HepG2 (cell line): ENCODE data around the gene CLDN7. TPM values are rescaled to one million over a fixed set of nuclear protein-coding genes. Genes with fewer than 3 reads are reported as not detected.

Experiments used
- ARNT2 ChIP-seq: sonication (generic); formaldehyde crosslinking; IDR thresholded peaks from 2 replicates; pipeline ENCODE4 v1.8.0; 2022; ENCODE audit warnings: mild to moderate bottlenecking, low read depth, missing genetic modification reagents, moderate library complexity
- CBX1 ChIP-seq: IDR thresholded peaks from one replicate; pipeline ENCODE4 v1.6.1; 2016; ENCODE audit warnings: antibody characterized with exemption, low read depth
- GABPB1 ChIP-seq: IDR thresholded peaks from 2 replicates; pipeline ENCODE4 v1.6.1; 2016; ENCODE audit warnings: mild to moderate bottlenecking, missing genetic modification reagents, moderate library complexity, missing compliant biosample characterization
- KLF16 ChIP-seq, 2 experiments: sonication (generic) in 1 of 2; formaldehyde crosslinking in 1 of 2; IDR thresholded peaks; 2 replicates each; pipeline versions ENCODE4 v1.6.1 to v1.8.0; 2016 to 2023; ENCODE audit warnings: missing genetic modification reagents in 2 of 2, missing compliant biosample characterization in 1 of 2
- NONO ChIP-seq, 2 experiments: fragments of 450-650 bp in 1 of 2; sonication (generic) in 1 of 2; formaldehyde crosslinking in 1 of 2; IDR thresholded peaks in 1 of 2; conservative IDR thresholded peaks in 1 of 2; 2 replicates each; pipeline versions ENCODE4 v1.6.1 to v1.8.0; 2017 to 2022; ENCODE audit warnings: mild to moderate bottlenecking in 1 of 2, missing genetic modification reagents in 1 of 2, moderate library complexity in 1 of 2
- POLR2A ChIP-seq, 2 experiments: IDR thresholded peaks; 2 replicates each; pipeline ENCODE4 v1.6.1; 2011; ENCODE audit warnings: low read depth in 2 of 2, low read length in 2 of 2, mild to moderate bottlenecking in 1 of 2, moderate library complexity in 1 of 2; ENCODE audit not compliant: insufficient read depth in 1 of 2
- PRPF4 ChIP-seq: fragments of 200-400 bp; formaldehyde crosslinking; IDR thresholded peaks from 2 replicates; pipeline ENCODE4 v1.6.1; 2016; ENCODE audit warnings: low read length, low read depth; ENCODE audit not compliant: poor library complexity, severe bottlenecking
- RBFOX2 ChIP-seq: fragments of 200-400 bp; formaldehyde crosslinking; IDR thresholded peaks from 2 replicates; pipeline ENCODE4 v1.6.1; 2017; ENCODE audit warnings: low read depth, mild to moderate bottlenecking, low read length
- SIN3A ChIP-seq: IDR thresholded peaks from 2 replicates; pipeline ENCODE4 v1.6.1; 2011; ENCODE audit warnings: low read depth, mild to moderate bottlenecking, control low read depth, low read length, borderline replicate concordance
- TAF1 ChIP-seq: sonication (generic); formaldehyde crosslinking; IDR thresholded peaks from 2 replicates; pipeline ENCODE4 v1.4.0; 2020; ENCODE audit warnings: missing genetic modification reagents
- TFAP4 ChIP-seq: sonication (generic); IDR thresholded peaks from 2 replicates; pipeline ENCODE4 v1.6.1; 2016; ENCODE audit warnings: low read depth, borderline replicate concordance
- XBP1 ChIP-seq: sonication (generic); formaldehyde crosslinking; IDR thresholded peaks from 2 replicates; pipeline ENCODE4 v1.5.0; 2020; ENCODE audit warnings: missing genetic modification reagents
- ZBTB7A ChIP-seq: sonication (generic); formaldehyde crosslinking; IDR thresholded peaks from 2 replicates; pipeline ENCODE4 v1.8.0; 2022; ENCODE audit warnings: mild to moderate bottlenecking, missing genetic modification reagents
- ZFP91 ChIP-seq: sonication (generic); formaldehyde crosslinking; IDR thresholded peaks from 2 replicates; pipeline ENCODE4 v1.9.0; 2022; ENCODE audit warnings: missing genetic modification reagents, mild to moderate bottlenecking, borderline replicate concordance
- ZFX ChIP-seq: sonication (generic); formaldehyde crosslinking; IDR thresholded peaks from 2 replicates; pipeline ENCODE4 v1.4.0; 2020; ENCODE audit warnings: mild to moderate bottlenecking, low read depth, missing genetic modification reagents, moderate library complexity
- ZNF280B ChIP-seq: sonication (generic); formaldehyde crosslinking; IDR thresholded peaks from 2 replicates; pipeline ENCODE4 v1.5.0; 2020; ENCODE audit warnings: missing genetic modification reagents, mild to moderate bottlenecking, borderline replicate concordance
- ZNF589 ChIP-seq: sonication (generic); formaldehyde crosslinking; conservative IDR thresholded peaks from 2 replicates; pipeline ENCODE4 v1.8.0; 2022; ENCODE audit warnings: mild to moderate bottlenecking, moderate library complexity, missing genetic modification reagents
- ZNF891 ChIP-seq: sonication (generic); formaldehyde crosslinking; IDR thresholded peaks from 2 replicates; pipeline ENCODE4 v1.5.0; 2020; ENCODE audit warnings: mild to moderate bottlenecking, missing genetic modification reagents
- polyA plus RNA-seq, 8 experiments: library from polyadenylated mRNA; depleted of rRNA in 3 of 8; stranded (reverse) in 7 of 8; unstranded in 1 of 8; fragments of >200 nt; fragmentation: Illumina TruSeq in 4 of 8; extraction: Trizol in 4 of 8; gene quantifications; 2 replicates each; pipeline versions ENCODE4 v1.2.1 to v1.2.3, GENCODE V29; 2011 to 2016; ENCODE audit warnings: low read depth in 4 of 8, missing spikeins in 1 of 8, mixed read lengths in 1 of 8; ENCODE audit not compliant: insufficient read depth in 1 of 8
- total RNA-seq, 5 experiments: library from RNA; depleted of rRNA; stranded (reverse); fragments of >200 nt; fragmentation: Illumina TruSeq; extraction: Trizol; gene quantifications; 2 replicates each; pipeline ENCODE4 v1.2.3, GENCODE V29; 2016; ENCODE audit warnings: low read depth in 1 of 5
- TF ChIP-seq, protein P1 (sequence below): IDR thresholded peaks from 2 replicates; pipeline ENCODE4 v1.6.1; 2016; ENCODE audit warnings: control low read depth
- TF ChIP-seq, protein P2 (sequence below): sonication (generic); formaldehyde crosslinking; IDR thresholded peaks from 2 replicates; pipeline ENCODE4 v1.4.0; 2020; ENCODE audit warnings: missing genetic modification reagents, borderline replicate concordance

Gene CLDN7
- total and polyA plus RNA-seq, 2 of the 13 experiments (the other 11 are each of a cell fraction or from before 2014, with no cell fraction given) = not detected

GRCh38 chr17:7237761-7238419 is 24.4 kb downstream of the CLDN7 start (continued):
- TF ChIP-seq ZNF589 = no peak
- TF ChIP-seq RBFOX2 = peak; percentile 94
- peak; percentile 66 for TF ChIP-seq ZFX
- TF ChIP-seq, protein P1, sequence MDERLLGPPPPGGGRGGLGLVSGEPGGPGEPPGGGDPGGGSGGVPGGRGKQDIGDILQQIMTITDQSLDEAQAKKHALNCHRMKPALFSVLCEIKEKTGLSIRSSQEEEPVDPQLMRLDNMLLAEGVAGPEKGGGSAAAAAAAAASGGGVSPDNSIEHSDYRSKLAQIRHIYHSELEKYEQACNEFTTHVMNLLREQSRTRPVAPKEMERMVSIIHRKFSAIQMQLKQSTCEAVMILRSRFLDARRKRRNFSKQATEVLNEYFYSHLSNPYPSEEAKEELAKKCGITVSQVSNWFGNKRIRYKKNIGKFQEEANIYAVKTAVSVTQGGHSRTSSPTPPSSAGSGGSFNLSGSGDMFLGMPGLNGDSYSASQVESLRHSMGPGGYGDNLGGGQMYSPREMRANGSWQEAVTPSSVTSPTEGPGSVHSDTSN (CRISPR knock-in tag) = no peak
- peak; percentile 37 for TF ChIP-seq CBX1
- peak; percentile 87 for TF ChIP-seq PRPF4
- peak; percentile 70; the same call in 1 of the 2 replicates for TF ChIP-seq GABPB1 (CRISPR knock-in tag)
- TF ChIP-seq NONO (IDR thresholded peaks at IDR 0.05) = no peak
- TF ChIP-seq NONO (CRISPR knock-in tag; conservative IDR thresholded peaks at IDR 0.05) = 0 out of 2 replicates have a peak, but pooled peaks have one; percentile 25
- 0 out of 2 replicates have a peak, but pooled peaks have one; percentile 29 for TF ChIP-seq ARNT2 (CRISPR knock-in tag)
- 0 out of 4 replicates have a peak, but pooled peaks of 1 of the 2 experiments have one; percentile 45 for TF ChIP-seq KLF16 (CRISPR knock-in tag; IDR thresholded peaks at IDR 0.05)
- TF ChIP-seq TFAP4 = peak; percentile 61; the same call in 1 of the 2 replicates
- 0 out of 2 replicates have a peak, but pooled peaks have one; percentile 36 for TF ChIP-seq ZFP91 (CRISPR knock-in tag)
- TF ChIP-seq ZBTB7A (CRISPR knock-in tag) = no peak
- 0 out of 2 replicates have a peak, but pooled peaks have one; percentile 19 for TF ChIP-seq ZNF280B
- TF ChIP-seq XBP1 (CRISPR knock-in tag) = no peak
- TF ChIP-seq POLR2A (IDR thresholded peaks at IDR 0.05; ENCODE audit: insufficient read depth in 1 of 2, low read depth in 2 of 2, low read length in 2 of 2) = peak; percentile 39 to 59; a peak in 3 of 4 replicates
- peak; percentile 25; the same call in 1 of the 2 replicates for TF ChIP-seq TAF1 (CRISPR knock-in tag)
- peak; percentile 72; the same call in 1 of the 2 replicates for TF ChIP-seq SIN3A
- TF ChIP-seq ZNF891 (CRISPR knock-in tag) = no peak
- TF ChIP-seq, protein P2, sequence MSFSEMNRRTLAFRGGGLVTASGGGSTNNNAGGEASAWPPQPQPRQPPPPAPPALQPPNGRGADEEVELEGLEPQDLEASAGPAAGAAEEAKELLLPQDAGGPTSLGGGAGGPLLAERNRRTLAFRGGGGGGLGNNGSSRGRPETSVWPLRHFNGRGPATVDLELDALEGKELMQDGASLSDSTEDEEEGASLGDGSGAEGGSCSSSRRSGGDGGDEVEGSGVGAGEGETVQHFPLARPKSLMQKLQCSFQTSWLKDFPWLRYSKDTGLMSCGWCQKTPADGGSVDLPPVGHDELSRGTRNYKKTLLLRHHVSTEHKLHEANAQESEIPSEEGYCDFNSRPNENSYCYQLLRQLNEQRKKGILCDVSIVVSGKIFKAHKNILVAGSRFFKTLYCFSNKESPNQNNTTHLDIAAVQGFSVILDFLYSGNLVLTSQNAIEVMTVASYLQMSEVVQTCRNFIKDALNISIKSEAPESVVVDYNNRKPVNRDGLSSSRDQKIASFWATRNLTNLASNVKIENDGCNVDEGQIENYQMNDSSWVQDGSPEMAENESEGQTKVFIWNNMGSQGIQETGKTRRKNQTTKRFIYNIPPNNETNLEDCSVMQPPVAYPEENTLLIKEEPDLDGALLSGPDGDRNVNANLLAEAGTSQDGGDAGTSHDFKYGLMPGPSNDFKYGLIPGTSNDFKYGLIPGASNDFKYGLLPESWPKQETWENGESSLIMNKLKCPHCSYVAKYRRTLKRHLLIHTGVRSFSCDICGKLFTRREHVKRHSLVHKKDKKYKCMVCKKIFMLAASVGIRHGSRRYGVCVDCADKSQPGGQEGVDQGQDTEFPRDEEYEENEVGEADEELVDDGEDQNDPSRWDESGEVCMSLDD (CRISPR knock-in tag) = peak; percentile 48; the same call in 1 of the 2 replicates
